Measurements from ENCODE around the gene SLC13A1.
A peak's percentile ranks its signal among the peaks of the same experiment; 100 is the strongest.

Gene SLC13A1

GRCh38 chr7:123198668-123199652 is 809 bp downstream of the SLC13A1 start:
- TF ChIP-seq CTCF (IDR thresholded peaks at IDR 0.05; ENCODE audit: low read depth, low read length): no peak
- H3K4me3 ChIP-seq (ENCODE audit: low read depth, low read length): no peak overlapping the region
- in situ Hi-C loops (cut with HindIII; ENCODE audit: low sequenced_read_pairs): no loop called here
- DNase-seq (ENCODE audit: low read depth, low spot score): no peak

GRCh38 chr7:123198111-123198510 is 1.7 kb downstream of the SLC13A1 start:
- TF ChIP-seq CTCF (IDR thresholded peaks at IDR 0.05; ENCODE audit: low read depth, low read length): no peak
- no peak for DNase-seq (ENCODE audit: low read depth, low spot score)
- in situ Hi-C loops (cut with HindIII; ENCODE audit: low sequenced_read_pairs): no loop called here
- H3K4me3 ChIP-seq (ENCODE audit: low read depth, low read length): no peak overlapping the region

GRCh38 chr7:123193235-123193634 is 6.5 kb downstream of the SLC13A1 start:
- in situ Hi-C loops (cut with HindIII; ENCODE audit: low sequenced_read_pairs): no loop called here
- no peak for DNase-seq (ENCODE audit: low read depth, low spot score)
- H3K4me3 ChIP-seq (ENCODE audit: low read depth, low read length): no peak overlapping the region
- TF ChIP-seq CTCF (IDR thresholded peaks at IDR 0.05; ENCODE audit: low read depth, low read length): no peak

GRCh38 chr7:123191132-123191531 is 8.6 kb downstream of the SLC13A1 start:
- TF ChIP-seq CTCF (IDR thresholded peaks at IDR 0.05; ENCODE audit: low read depth, low read length): no peak
- in situ Hi-C loops (cut with HindIII; ENCODE audit: low sequenced_read_pairs): no loop called here
- H3K4me3 ChIP-seq (ENCODE audit: low read depth, low read length): no peak overlapping the region
- DNase-seq (ENCODE audit: low read depth, low spot score): peak; percentile 46

- no peak overlapping the region for H3K4me3 ChIP-seq (ENCODE audit: low read depth, low read length)
- DNase-seq (ENCODE audit: low read depth, low spot score): no peak
- TF ChIP-seq CTCF (IDR thresholded peaks at IDR 0.05; ENCODE audit: low read depth, low read length): no peak
- in situ Hi-C loops (cut with HindIII; ENCODE audit: low sequenced_read_pairs): no loop called here
Observed at GRCh38 chr7:123190109-123190831, 9.5 kb downstream of the SLC13A1 start.

GRCh38 chr7:123185756-123186155 is 14.0 kb downstream of the SLC13A1 start:
- H3K4me3 ChIP-seq (ENCODE audit: low read depth, low read length): no peak overlapping the region
- no peak for TF ChIP-seq CTCF (IDR thresholded peaks at IDR 0.05; ENCODE audit: low read depth, low read length)
- no peak for DNase-seq (ENCODE audit: low read depth, low spot score)
- in situ Hi-C loops (cut with HindIII; ENCODE audit: low sequenced_read_pairs): no loop called here
